ENCODE measurements around the gene MRPL12.
A peak's percentile ranks its signal among the peaks of the same experiment; 100 is the strongest.
"Not testable (repeated sequence)": the region's sequence is repeated elsewhere in the genome, so short reads cannot be mapped to it uniquely, and the experiment has no call there.

Gene MRPL12

DNA sequence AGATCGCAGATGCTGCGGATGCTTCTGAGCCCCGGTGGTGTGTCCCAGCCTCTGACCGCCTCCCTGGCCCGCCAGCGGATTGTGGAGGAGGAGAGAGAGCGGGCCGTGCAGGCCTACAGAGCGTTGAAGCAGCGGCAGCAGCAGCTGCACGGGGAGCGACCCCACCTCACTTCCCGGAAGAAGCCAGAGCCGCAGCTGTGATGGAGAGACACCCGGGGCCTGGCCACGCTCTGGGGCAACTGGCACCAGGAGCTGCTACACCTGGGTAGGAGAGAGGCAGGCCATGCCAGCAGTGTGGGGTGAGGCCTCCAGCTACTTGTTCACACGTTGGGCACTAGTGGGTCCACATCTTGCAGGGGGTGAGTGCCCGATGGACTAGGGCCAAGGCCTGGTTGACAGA is 30.7 kb upstream of the MRPL12 start:
- no peak for DNase-seq (ENCODE audit: low read depth)
- no peak overlapping the region for H3K4me3 ChIP-seq (ENCODE audit: low read depth, low read length)
- TF ChIP-seq, protein P1, sequence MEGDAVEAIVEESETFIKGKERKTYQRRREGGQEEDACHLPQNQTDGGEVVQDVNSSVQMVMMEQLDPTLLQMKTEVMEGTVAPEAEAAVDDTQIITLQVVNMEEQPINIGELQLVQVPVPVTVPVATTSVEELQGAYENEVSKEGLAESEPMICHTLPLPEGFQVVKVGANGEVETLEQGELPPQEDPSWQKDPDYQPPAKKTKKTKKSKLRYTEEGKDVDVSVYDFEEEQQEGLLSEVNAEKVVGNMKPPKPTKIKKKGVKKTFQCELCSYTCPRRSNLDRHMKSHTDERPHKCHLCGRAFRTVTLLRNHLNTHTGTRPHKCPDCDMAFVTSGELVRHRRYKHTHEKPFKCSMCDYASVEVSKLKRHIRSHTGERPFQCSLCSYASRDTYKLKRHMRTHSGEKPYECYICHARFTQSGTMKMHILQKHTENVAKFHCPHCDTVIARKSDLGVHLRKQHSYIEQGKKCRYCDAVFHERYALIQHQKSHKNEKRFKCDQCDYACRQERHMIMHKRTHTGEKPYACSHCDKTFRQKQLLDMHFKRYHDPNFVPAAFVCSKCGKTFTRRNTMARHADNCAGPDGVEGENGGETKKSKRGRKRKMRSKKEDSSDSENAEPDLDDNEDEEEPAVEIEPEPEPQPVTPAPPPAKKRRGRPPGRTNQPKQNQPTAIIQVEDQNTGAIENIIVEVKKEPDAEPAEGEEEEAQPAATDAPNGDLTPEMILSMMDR (IDR thresholded peaks at IDR 0.05; ENCODE audit: low read depth, low read length, missing control alignments): no peak

DNA sequence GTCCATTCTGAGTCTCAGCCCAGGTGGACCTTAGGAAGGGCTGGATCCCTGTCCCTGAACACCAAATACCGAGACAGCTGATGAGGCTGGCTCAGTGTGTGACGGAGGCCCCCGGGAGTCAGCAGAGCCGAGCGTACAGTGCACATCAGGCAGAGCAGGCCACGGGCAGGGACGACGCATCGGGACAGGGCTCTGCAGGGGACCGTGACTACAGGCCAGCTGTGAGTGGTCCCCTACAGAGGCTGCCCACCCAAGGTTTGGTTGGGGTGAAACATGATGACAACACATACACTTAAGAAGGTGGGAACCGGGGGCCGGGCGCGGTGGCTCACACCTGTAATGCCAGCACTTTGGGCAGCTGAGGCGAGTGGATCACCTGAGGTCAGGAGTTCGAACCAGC is 30.2 kb upstream of the MRPL12 start:
- TF ChIP-seq, protein P1 (IDR thresholded peaks at IDR 0.05; ENCODE audit: low read depth, low read length, missing control alignments): no peak
- no peak for DNase-seq (ENCODE audit: low read depth)
- no peak overlapping the region for H3K4me3 ChIP-seq (ENCODE audit: low read depth, low read length)

DNA sequence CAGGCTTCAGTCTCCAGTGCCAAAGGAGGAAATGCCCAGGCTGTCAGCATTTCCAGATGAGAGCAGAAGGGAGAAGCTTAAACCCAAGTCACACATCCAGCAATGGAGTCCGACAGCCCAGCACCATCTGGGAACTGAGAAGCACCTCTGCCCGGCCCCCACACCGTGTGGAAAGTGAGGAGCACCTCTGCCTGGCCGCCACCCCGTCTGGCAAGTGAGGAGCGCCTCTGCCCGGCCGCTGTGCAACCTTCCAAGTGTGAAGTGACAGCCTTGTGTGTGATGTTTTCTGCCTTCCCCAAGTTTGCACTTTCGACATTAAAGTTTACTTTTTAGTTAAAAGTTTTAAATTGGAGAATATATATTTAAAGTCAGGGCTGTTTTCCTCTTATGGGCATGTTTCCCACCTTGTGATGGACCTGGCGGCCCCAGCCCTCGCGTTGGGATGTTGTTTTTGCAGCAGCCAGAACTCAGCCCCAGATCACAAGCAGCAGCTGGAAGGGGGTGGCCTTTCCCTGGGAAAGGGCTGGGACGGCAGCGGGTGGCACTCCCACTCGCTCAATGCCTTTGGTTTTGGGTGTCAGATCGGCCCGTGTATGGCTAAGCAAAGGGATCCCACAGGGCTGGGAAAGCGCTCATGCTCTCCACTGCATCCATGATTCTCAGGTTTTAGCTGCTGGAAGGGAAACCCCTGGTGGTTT is 29.5 kb upstream of the MRPL12 start:
- no peak for DNase-seq (ENCODE audit: low read depth)
- TF ChIP-seq, protein P1 (IDR thresholded peaks at IDR 0.05; ENCODE audit: low read depth, low read length, missing control alignments): no peak
- H3K4me3 ChIP-seq (ENCODE audit: low read depth, low read length): no peak overlapping the region

DNA sequence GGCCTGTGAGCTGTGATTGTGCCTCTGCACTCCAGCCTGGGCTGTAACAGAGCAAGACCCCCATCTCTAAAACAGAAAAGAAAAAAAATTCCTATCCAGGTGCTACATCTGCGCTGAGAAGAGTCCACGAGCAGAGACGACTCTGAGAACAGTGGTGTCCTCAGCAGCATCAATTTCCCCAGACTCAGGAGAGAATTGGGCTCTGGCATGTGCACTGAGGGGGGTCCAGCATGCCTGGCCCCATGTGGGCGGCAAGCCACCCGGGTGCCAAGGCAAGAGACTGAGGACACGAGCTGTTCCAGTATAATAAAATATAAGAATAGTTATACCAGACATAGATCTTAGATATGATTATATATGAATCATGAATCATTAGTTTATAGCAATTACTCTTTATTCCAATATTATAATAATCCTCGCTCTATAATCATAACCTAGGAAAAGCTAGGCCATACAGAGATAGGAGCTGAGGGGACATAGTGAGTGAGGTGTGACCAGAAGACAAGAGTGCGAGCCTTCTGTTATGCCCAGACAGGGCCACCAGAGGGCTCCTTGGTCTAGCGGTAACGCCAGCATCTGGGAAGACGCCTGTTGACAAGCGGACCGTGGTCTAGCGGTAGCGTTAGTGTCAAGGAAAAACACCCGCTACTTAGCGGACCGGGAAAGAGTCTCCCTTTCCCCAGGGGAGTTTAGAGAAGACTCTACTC is 27.5 kb upstream of the MRPL12 start:
- not testable (repeated sequence) for H3K4me3 ChIP-seq (ENCODE audit: low read depth, low read length); DNase-seq (ENCODE audit: low read depth)
- TF ChIP-seq, protein P1 (IDR thresholded peaks at IDR 0.05; ENCODE audit: low read depth, low read length, missing control alignments): peak; percentile 64

DNA sequence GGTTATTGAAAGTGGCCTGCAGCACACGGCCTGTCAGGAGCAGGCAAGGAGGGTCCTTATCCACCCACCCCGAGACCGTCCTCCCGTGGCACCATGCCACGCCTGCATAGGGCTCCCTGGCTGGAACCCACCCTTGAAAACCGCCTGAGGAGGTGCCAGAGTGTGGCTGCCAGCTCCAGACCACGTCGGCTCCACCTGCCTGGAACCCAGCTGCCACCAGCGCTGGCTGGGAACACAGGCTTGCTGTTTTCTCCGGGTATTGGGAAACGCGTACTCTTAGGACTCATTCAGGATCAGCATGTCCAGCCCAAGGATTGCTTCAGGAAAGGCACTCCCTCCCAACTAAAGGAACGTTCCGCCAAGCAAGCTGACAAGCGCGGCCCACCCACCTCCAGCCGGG is 26.3 kb upstream of the MRPL12 start:
- H3K4me3 ChIP-seq (ENCODE audit: low read depth, low read length): no peak overlapping the region
- TF ChIP-seq, protein P1 (IDR thresholded peaks at IDR 0.05; ENCODE audit: low read depth, low read length, missing control alignments): no peak
- DNase-seq (ENCODE audit: low read depth): no peak

DNA sequence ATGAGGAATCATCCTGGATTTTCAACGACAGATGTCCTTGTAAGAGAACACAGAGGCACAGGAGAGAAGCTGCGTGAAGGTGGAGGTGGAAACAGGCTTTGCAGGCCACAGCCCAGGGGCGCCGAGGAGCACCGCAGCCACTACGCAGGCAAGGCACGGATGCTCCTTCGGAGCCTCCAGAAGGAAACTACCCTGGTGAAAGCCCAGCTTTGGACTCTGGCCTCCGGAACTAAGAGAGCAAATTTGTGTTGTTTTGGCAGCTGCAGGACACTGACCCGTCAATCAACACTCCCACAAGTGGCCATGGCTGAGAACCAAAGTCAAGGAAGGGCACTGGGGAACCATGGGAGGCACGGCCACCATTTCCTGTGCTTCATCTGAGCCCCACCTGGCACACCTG is 23.0 kb upstream of the MRPL12 start:
- TF ChIP-seq, protein P1 (IDR thresholded peaks at IDR 0.05; ENCODE audit: low read depth, low read length, missing control alignments): no peak
- DNase-seq (ENCODE audit: low read depth): no peak
- no peak overlapping the region for H3K4me3 ChIP-seq (ENCODE audit: low read depth, low read length)

Data from GM12864 (cell line).